ENCODE measurements around the gene SPATA32.

GRCh38 chr17:45230410-45230786, 31.5 kb downstream of the SPATA32 start:
- TF ChIP-seq, protein P1, sequence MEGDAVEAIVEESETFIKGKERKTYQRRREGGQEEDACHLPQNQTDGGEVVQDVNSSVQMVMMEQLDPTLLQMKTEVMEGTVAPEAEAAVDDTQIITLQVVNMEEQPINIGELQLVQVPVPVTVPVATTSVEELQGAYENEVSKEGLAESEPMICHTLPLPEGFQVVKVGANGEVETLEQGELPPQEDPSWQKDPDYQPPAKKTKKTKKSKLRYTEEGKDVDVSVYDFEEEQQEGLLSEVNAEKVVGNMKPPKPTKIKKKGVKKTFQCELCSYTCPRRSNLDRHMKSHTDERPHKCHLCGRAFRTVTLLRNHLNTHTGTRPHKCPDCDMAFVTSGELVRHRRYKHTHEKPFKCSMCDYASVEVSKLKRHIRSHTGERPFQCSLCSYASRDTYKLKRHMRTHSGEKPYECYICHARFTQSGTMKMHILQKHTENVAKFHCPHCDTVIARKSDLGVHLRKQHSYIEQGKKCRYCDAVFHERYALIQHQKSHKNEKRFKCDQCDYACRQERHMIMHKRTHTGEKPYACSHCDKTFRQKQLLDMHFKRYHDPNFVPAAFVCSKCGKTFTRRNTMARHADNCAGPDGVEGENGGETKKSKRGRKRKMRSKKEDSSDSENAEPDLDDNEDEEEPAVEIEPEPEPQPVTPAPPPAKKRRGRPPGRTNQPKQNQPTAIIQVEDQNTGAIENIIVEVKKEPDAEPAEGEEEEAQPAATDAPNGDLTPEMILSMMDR (IDR thresholded peaks at IDR 0.05) = no peak
- no peak for TF ChIP-seq POLR2A (IDR thresholded peaks at IDR 0.05)
